HepG2 (cell line): ENCODE data around the gene UCMA. TPM values are rescaled to one million over a fixed set of nuclear protein-coding genes. Genes with fewer than 3 reads are reported as not detected.

ENCODE experiments used
- ATAC-seq: fragments of 200-7000 bp; cut with Tn5 transposase; 3 replicates; pipeline ENCODE4 v1.9.1; 2020; ENCODE audit warnings: mild to moderate bottlenecking, moderate library complexity
- BruUV-seq: library from RNA; stranded (reverse); fragments of 400-500 nt; replicated peaks from 2 replicates; lab custom pipeline; 2021; lab: Mats Ljungman, UMichigan
- CTCF ChIA-PET: fragments of 300-600 bp; formaldehyde crosslinking; extraction: SDS; loops from one replicate; lab custom pipeline; 2021; ENCODE audit warnings: low total read pairs, inconsistent platforms, low intra/inter-chr PET ratio; lab: Yijun Ruan, JAX
- POLR2A ChIA-PET: fragments of 350-600 bp; sonication (Branson Sonifier 250); formaldehyde crosslinking; loops from one replicate; lab custom pipeline; 2020; ENCODE audit warnings: antibody characterized with exemption, inconsistent platforms; lab: Yijun Ruan, JAX
- DNase-seq: peaks from one replicate; pipeline ENCODE4 v3.0.0-alpha.2; 2015; ENCODE audit warnings: low spot score
- FAIRE-seq: peaks from 3 replicates; lab custom pipeline; 2011; peaks lifted over from hg19 to GRCh38; lab: Jason Lieb, UNC
- H2AFZ ChIP-seq: one replicate; pipeline ENCODE4 v1.6.1; 2011; ENCODE audit warnings: low read length, inconsistent platforms
- H3K27ac ChIP-seq: fragments of 300-600 bp; 3 replicates; pipeline ENCODE4 v1.8.0; 2011; ENCODE audit warnings: mixed run types, mild to moderate bottlenecking, mixed read lengths, low read length, inconsistent platforms; ENCODE audit not compliant: insufficient read depth; ENCODE audit errors: extremely low read length
- H3K27me3 ChIP-seq, 2 experiments: fragments of 200-600 bp in 1 of 2; 2 replicates in 1 of 2; 3 replicates in 1 of 2; pipeline versions ENCODE4 v1.6.0 to v1.8.0; 2011; ENCODE audit warnings: low read length in 2 of 2, mild to moderate bottlenecking in 2 of 2, moderate library complexity in 2 of 2, inconsistent platforms in 1 of 2; ENCODE audit not compliant: insufficient read depth in 2 of 2, control insufficient read depth in 1 of 2
- H3K36me3 ChIP-seq, 2 experiments: fragments of 200-600 bp in 1 of 2; replicated peaks in 1 of 2; 2 replicates in 1 of 2; 3 replicates in 1 of 2; pipeline versions ENCODE4 v1.5.1 to v1.8.0; 2011; ENCODE audit warnings: low read length in 2 of 2, inconsistent platforms in 1 of 2; ENCODE audit not compliant: insufficient read depth in 2 of 2, control insufficient read depth in 1 of 2
- H3K4me1 ChIP-seq: 2 replicates; pipeline ENCODE4 v1.5.1; 2012; ENCODE audit warnings: low read length, inconsistent platforms; ENCODE audit not compliant: insufficient read depth
- H3K4me2 ChIP-seq: 2 replicates; pipeline ENCODE4 v1.6.0; 2011; ENCODE audit warnings: low read depth, low read length, inconsistent platforms
- H3K4me3 ChIP-seq, 3 experiments: fragments of 200-600 bp in 1 of 3; sonication (generic), shearing (Covaris generic) in 1 of 3; replicated peaks in 1 of 3; 2 replicates each; pipeline ENCODE4 v1.5.1; 2011 to 2016; ENCODE audit warnings: low read length in 3 of 3, inconsistent platforms in 2 of 3, low read depth in 2 of 3, mild to moderate bottlenecking in 2 of 3, control low read depth in 1 of 3, mixed read lengths in 1 of 3; ENCODE audit not compliant: insufficient read depth in 1 of 3
- H3K79me2 ChIP-seq: one replicate; pipeline ENCODE4 v1.6.1; 2011; ENCODE audit warnings: low read length, inconsistent platforms; ENCODE audit not compliant: insufficient read depth
- H3K9ac ChIP-seq: 2 replicates; pipeline ENCODE4 v1.6.0; 2011; ENCODE audit warnings: mild to moderate bottlenecking, low read depth, low read length, inconsistent platforms; ENCODE audit not compliant: insufficient read depth
- H3K9me3 ChIP-seq: 2 replicates; pipeline ENCODE4 v1.5.1; 2012; ENCODE audit warnings: mild to moderate bottlenecking, low read length
- H4K20me1 ChIP-seq: 2 replicates; pipeline ENCODE4 v1.6.0; 2011; ENCODE audit warnings: inconsistent platforms, mild to moderate bottlenecking, low read length, moderate library complexity; ENCODE audit not compliant: insufficient read depth
- CENPBD1 ChIP-seq: sonication (generic); formaldehyde crosslinking; IDR thresholded peaks from 2 replicates; pipeline ENCODE4 v1.8.0; 2022; ENCODE audit warnings: missing genetic modification reagents, low read depth, mild to moderate bottlenecking, borderline replicate concordance
- ESRRA ChIP-seq: sonication (generic); formaldehyde crosslinking; IDR thresholded peaks from 2 replicates; pipeline ENCODE4 v1.5.1; 2020; ENCODE audit warnings: mild to moderate bottlenecking, low read depth, missing genetic modification reagents
- PPARG ChIP-seq: conservative IDR thresholded peaks from 2 replicates; pipeline ENCODE4 v1.6.1; 2016; ENCODE audit warnings: missing biosample characterization, missing genetic modification reagents
- TBX3 ChIP-seq: fragments of 450-650 bp; IDR thresholded peaks from 2 replicates; pipeline ENCODE4 v1.6.1; 2017; ENCODE audit warnings: antibody characterized with exemption, mild to moderate bottlenecking, inconsistent platforms, borderline replicate concordance
- ZFP36 ChIP-seq: fragments of 150-350 bp; IDR thresholded peaks from 2 replicates; pipeline ENCODE4 v1.6.1; 2018; ENCODE audit warnings: borderline replicate concordance, low read length, low read depth; ENCODE audit not compliant: partially characterized antibody
- ZSCAN12 ChIP-seq: sonication (generic); formaldehyde crosslinking; IDR thresholded peaks from 2 replicates; pipeline ENCODE4 v1.9.0; 2021; ENCODE audit warnings: mild to moderate bottlenecking, missing genetic modification reagents
- WGBS: methylation state at CpG from one replicate; pipeline ENCODE4 v1.1.6; 2017; ENCODE audit warnings: low lambda C conversion rate; 5-methylcytosine and 5-hydroxymethylcytosine counted together
- in situ Hi-C: cut with HindIII; loops from 2 replicates; pipeline ENCODE4 v1.10.0; 2017; ENCODE audit warnings: low pct_unique_long_range_greater_than_20kb; ENCODE audit not compliant: extremely low pct_ligation_motif_present
- intact Hi-C: fragments of 100-400 bp; cut with micrococcal nuclease; formaldehyde crosslinking; loops from one replicate; pipeline ENCODE4 v1.10.0; 2022; ENCODE audit not compliant: unreplicated experiment
- polyA plus RNA-seq, 8 experiments: library from polyadenylated mRNA; depleted of rRNA in 3 of 8; stranded (reverse) in 7 of 8; unstranded in 1 of 8; fragments of >200 nt; fragmentation: Illumina TruSeq in 4 of 8; extraction: Trizol in 4 of 8; gene quantifications; 2 replicates each; pipeline versions ENCODE4 v1.2.1 to v1.2.3, GENCODE V29; 2011 to 2016; ENCODE audit warnings: low read depth in 4 of 8, missing spikeins in 1 of 8, mixed read lengths in 1 of 8; ENCODE audit not compliant: insufficient read depth in 1 of 8
- total RNA-seq, 5 experiments: library from RNA; depleted of rRNA; stranded (reverse); fragments of >200 nt; fragmentation: Illumina TruSeq; extraction: Trizol; gene quantifications; 2 replicates each; pipeline ENCODE4 v1.2.3, GENCODE V29; 2016; ENCODE audit warnings: low read depth in 1 of 5
- TF ChIP-seq, protein P1 (sequence below): sonication (generic); formaldehyde crosslinking; IDR thresholded peaks from 2 replicates; pipeline ENCODE4 v1.4.0; 2020; ENCODE audit warnings: missing genetic modification reagents

UCMA gene
- total and polyA plus RNA-seq, 2 of the 13 experiments (the other 11 are each of a cell fraction or from before 2014, with no cell fraction given), result not detected

DNA sequence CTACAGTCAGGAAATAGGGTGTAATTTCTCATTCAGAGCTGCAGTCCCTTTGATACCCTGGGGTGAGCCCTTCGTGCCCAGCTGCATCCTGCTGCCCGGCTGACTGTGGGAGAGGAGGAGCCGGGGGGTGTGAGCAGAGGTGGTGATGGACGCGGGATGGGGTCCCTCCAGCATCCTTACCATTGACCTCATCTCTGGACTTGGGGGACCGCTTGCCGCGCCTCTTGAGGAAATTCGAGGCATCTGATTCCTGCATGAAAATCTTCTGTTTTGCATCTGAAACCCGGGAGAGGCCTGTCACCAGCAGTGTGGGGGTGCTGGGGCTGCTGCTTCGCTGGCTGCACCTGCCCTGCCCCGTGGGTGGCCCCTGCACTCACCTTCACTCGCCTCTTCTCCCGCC is 816 bp downstream of the UCMA start:
- Histone ChIP-seq H3K4me1 (peaks cover 29% of the 10 kb centered on the region), H4K20me1 (no peaks in the 10 kb centered on the region), H3K4me3 (no peak overlapping the region), H3K9me3 (no peaks in the 10 kb centered on the region), H3K4me2 (no peak overlapping the region), H3K9ac (no peak overlapping the region), H3K27ac (no peak overlapping the region), H3K27me3 (peaks cover 3 to 8% of the 10 kb centered on the region in 2 experiments; a peak in 3 of 5 replicates), H3K36me3 (no peaks in the 10 kb centered on the region), H3K79me2 (no peaks in the 10 kb centered on the region)
- in situ Hi-C loops (no loop called here), intact Hi-C loops (no loop called here)
- no TSS peak for BruUV-seq
- no peak for FAIRE-seq
- WGBS, result 32% methylated on average over 3 of the region's 14 CpGs
- CTCF ChIA-PET, result no interaction called here
- POLR2A ChIA-PET, result no interaction called here
- no peak for ATAC-seq
- no peak for DNase-seq
- TF ChIP-seq TBX3 (no peak), PPARG (no peak), ZFP36 (no peak), ESRRA (CRISPR knock-in tag) (no peak), CENPBD1 (CRISPR knock-in tag) (no peak), ZSCAN12 (CRISPR knock-in tag) (no peak)
- TF ChIP-seq, protein P1, sequence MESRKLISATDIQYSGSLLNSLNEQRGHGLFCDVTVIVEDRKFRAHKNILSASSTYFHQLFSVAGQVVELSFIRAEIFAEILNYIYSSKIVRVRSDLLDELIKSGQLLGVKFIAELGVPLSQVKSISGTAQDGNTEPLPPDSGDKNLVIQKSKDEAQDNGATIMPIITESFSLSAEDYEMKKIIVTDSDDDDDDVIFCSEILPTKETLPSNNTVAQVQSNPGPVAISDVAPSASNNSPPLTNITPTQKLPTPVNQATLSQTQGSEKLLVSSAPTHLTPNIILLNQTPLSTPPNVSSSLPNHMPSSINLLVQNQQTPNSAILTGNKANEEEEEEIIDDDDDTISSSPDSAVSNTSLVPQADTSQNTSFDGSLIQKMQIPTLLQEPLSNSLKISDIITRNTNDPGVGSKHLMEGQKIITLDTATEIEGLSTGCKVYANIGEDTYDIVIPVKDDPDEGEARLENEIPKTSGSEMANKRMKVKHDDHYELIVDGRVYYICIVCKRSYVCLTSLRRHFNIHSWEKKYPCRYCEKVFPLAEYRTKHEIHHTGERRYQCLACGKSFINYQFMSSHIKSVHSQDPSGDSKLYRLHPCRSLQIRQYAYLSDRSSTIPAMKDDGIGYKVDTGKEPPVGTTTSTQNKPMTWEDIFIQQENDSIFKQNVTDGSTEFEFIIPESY (CRISPR knock-in tag), result no peak
- TF ChIP-seq, all 625 proteins: peak for 0
- no peak overlapping the region for H2AFZ ChIP-seq
